Measurements from ENCODE around the gene CTNNAL1. TPM values are rescaled to one million over a fixed set of nuclear protein-coding genes. Genes with fewer than 3 reads are reported as not detected.

The CTNNAL1 gene
- total and polyA plus RNA-seq, 2 of the 8 experiments (the other 6 are each of a cell fraction or from before 2014, with no cell fraction given), result 23.2 to 66.1 TPM

- Histone ChIP-seq H3K18ac (ENCODE audit: extremely low read depth, low read length) (no peak overlapping the region), H3K9ac (replicated peaks in 1 of 4; ENCODE audit: extremely low read depth in 1 of 4, low read depth in 3 of 4, low read length in 3 of 4) (no peak overlapping the region), H4K20me1 (replicated peaks in 1 of 2; ENCODE audit: control insufficient read depth in 1 of 2, insufficient read depth in 2 of 2, low read length in 2 of 2) (peaks cover 0 to 2% of the 10 kb centered on the region in 2 experiments), H3K56ac (replicated peaks; ENCODE audit: insufficient read length, low read depth, low read length) (no peak overlapping the region), H3K79me1 (ENCODE audit: low read depth, low read length) (0 out of 2 replicates have a peak, but pooled peaks cover 2% of the 10 kb centered on the region), H3K4me2 (ENCODE audit: insufficient read depth in 1 of 2, low read depth in 2 of 2, low read length in 2 of 2) (no peak overlapping the region), H2BK120ac (replicated peaks; ENCODE audit: low read depth, low read length) (no peak overlapping the region), H2AFZ (ENCODE audit: low read length) (no peak overlapping the region), H3K9me3 (ENCODE audit: insufficient read depth in 2 of 2, low read depth in 1 of 2, low read length in 1 of 2) (no peaks in the 10 kb centered on the region), H3K4me3 (ENCODE audit: extremely low read depth in 1 of 4, insufficient read depth in 2 of 4, low read depth in 3 of 4, low read length in 4 of 4) (no peak overlapping the region), H3K4me1 (replicated peaks in 1 of 4; ENCODE audit: control insufficient read depth in 3 of 4, insufficient read depth in 4 of 4, low read length in 3 of 4) (no peaks in the 10 kb centered on the region), H3K27ac (ENCODE audit: low read depth, low read length) (no peak overlapping the region), H2BK5ac (ENCODE audit: low read depth, low read length) (no peak overlapping the region), H2BK15ac (ENCODE audit: low read length) (no peak overlapping the region), H3K23me2 (ENCODE audit: low read depth, low read length) (no peaks in the 10 kb centered on the region), H3K79me2 (ENCODE audit: control insufficient read depth in 1 of 2, insufficient read depth in 2 of 2, low read length in 2 of 2) (no peaks in the 10 kb centered on the region), H3K27me3 (replicated peaks in 1 of 4; ENCODE audit: control insufficient read depth in 3 of 4, extremely low read depth in 1 of 4, insufficient read depth in 3 of 4, low read length in 3 of 4) (no peaks in the 10 kb centered on the region), H4K91ac (replicated peaks; ENCODE audit: insufficient read length, low read length) (no peak overlapping the region), H3K36me3 (ENCODE audit: control insufficient read depth in 2 of 4, insufficient read depth in 4 of 4, low read length in 3 of 4) (peaks cover 3 to 30% (median 14%) of the 10 kb centered on the region in 4 experiments; a peak in 6 of 8 replicates), H3K14ac (ENCODE audit: insufficient read length) (no peak overlapping the region), H4K5ac (ENCODE audit: insufficient read length, low read depth, low read length) (no peak overlapping the region), H4K8ac (ENCODE audit: extremely low read depth, insufficient read depth, low read length) (no peak overlapping the region), H2AK5ac (ENCODE audit: low read depth, low read length) (no peak overlapping the region), H2BK20ac (ENCODE audit: low read length) (no peak overlapping the region), H3K23ac (ENCODE audit: insufficient read length) (no peak overlapping the region), H3K4ac (replicated peaks; ENCODE audit: insufficient read length, low read depth, low read length) (no peak overlapping the region), H2BK12ac (ENCODE audit: low read depth, low read length) (no peak overlapping the region)
- no peak for FAIRE-seq
- WGBS, 2 experiments (ENCODE audit: extremely low coverage in 1 of 2, insufficient coverage in 1 of 2, insufficient read length in 1 of 2, insufficient replicate concordance in 2 of 2, low coverage in 1 of 2, low lambda C conversion rate in 2 of 2, missing lambda C conversion rate in 1 of 2), result 87% methylated on average over 3 of the region's 3 CpGs; no CpG with 5 or more reads in 1 of the 2 experiments
- CTCF ChIA-PET (ENCODE audit: partially characterized antibody), result no interaction called here
- DNase-seq (ENCODE audit: low read depth in 1 of 2, low spot score in 2 of 2), result no peak
- no peak for TF ChIP-seq RXRA (IDR thresholded peaks at IDR 0.05; ENCODE audit: insufficient read depth, low read depth, low read length)
- no peak for TF ChIP-seq TAF1 (IDR thresholded peaks at IDR 0.05; ENCODE audit: low read depth, low read length)
- no peak for TF ChIP-seq FOSL1 (IDR thresholded peaks at IDR 0.05; ENCODE audit: insufficient read depth, low read depth, low read length)
- no peak for TF ChIP-seq SRF (IDR thresholded peaks at IDR 0.05; ENCODE audit: low read depth, low read length)
- TF ChIP-seq EZH2 (IDR thresholded peaks at IDR 0.05; ENCODE audit: low read depth, low read length, severe bottlenecking), result no peak
- no peak for TF ChIP-seq TAF7 (optimal IDR thresholded peaks at IDR 0.05; ENCODE audit: borderline replicate concordance, low read depth, low read length)
- no peak for TF ChIP-seq EP300 (IDR thresholded peaks at IDR 0.05; ENCODE audit: borderline replicate concordance in 1 of 2, low read depth in 2 of 2, low read length in 2 of 2)
- TF ChIP-seq POLR2AphosphoS5 (IDR thresholded peaks at IDR 0.05; ENCODE audit: low read depth, low read length), result no peak
- TF ChIP-seq USF2 (IDR thresholded peaks at IDR 0.05; ENCODE audit: low read length), result no peak
- POLR2A ChIA-PET (ENCODE audit: partially characterized antibody), result no interaction called here
Observed at GRCh38 chr9:109031241-109031640, 17.9 kb upstream of the CTNNAL1 start.
